Mononuclear cell (primary cell): Measurements from ENCODE around the gene PMEL. TPM values are rescaled to one million over a fixed set of nuclear protein-coding genes. Genes with fewer than 3 reads are reported as not detected.
A peak's percentile ranks its signal among the peaks of the same experiment; 100 is the strongest.
"Not testable (repeated sequence)": the region's sequence is repeated elsewhere in the genome, so short reads cannot be mapped to it uniquely, and the experiment has no call there.

Experiments used
- H3K27me3 ChIP-seq: 2 replicates; pipeline ENCODE4 v1.6.0; 2011; ENCODE audit warnings: low read length, control low read depth; ENCODE audit not compliant: insufficient read depth
- H3K4me1 ChIP-seq: 2 replicates; pipeline ENCODE4 v1.5.1; 2011; ENCODE audit warnings: mild to moderate bottlenecking, low read length, control low read depth; ENCODE audit not compliant: insufficient read depth
- H3K4me3 ChIP-seq: 2 replicates; pipeline ENCODE4 v1.5.1; 2011; ENCODE audit warnings: mild to moderate bottlenecking, low read length, moderate library complexity
- H3K9me3 ChIP-seq: 2 replicates; pipeline ENCODE4 v1.5.1; 2011; ENCODE audit warnings: low read depth, mild to moderate bottlenecking, control low read depth, low read length
- total RNA-seq: library from RNA; depleted of rRNA; stranded (reverse); fragments of >200 nt; gene quantifications from one replicate; pipeline ENCODE4 v1.2.3, GENCODE V29; 2012

The PMEL gene
- total RNA-seq = not detected

DNA sequence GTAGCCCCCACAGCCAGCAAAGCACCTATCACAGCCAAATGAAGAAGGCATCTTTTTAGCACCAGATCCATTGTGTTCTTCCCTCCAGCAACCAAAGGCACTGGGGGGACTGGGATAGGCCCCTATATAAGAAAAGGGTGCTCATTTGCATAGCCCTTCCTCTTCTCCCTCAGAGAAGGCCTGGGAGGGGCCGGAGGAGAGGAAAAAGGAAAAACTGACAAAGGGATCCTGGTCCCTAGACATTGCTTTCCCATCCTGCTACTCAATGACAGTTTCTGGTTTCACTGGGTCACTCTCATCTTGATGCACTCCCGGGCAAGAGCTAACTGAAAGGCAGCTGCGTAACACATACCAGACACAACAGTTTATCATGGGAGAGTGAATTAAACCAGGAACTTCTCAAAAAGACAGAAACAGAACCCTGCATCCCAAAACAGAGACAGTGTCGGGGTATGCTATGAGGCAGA is at the start of gene PMEL:
PMEL (minus strand) TSS at position 102 of the 467 bp plus-strand sequence; CDS start at position 71, 31 bp downstream.
- Histone ChIP-seq H3K27me3 (no peaks in the 10 kb centered on the region), H3K4me3 (peak within 1 kb of the TSS; percentile 77), H3K4me1 (peaks cover 24% of the 10 kb centered on the region), H3K9me3 (no peaks in the 10 kb centered on the region)

DNA sequence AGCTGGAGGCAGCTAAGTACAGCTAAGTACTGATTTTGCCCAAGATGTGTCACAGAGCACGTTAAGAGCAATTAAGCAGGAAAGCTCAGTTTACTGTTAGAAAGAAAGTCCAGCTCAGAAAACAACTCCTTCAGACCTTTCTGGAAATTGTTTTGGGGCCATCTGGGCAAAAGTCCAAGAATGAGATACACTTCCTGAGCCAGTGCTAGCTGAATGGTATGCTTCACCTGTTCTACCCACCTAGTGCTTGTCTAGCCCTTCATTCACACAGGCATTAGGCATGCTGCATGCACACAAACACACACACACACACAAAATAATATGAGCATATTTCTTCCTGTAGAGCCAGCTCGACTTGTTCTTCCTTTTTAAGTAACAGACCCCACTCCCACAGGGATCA is 48.4 kb upstream of the PMEL start:
- H3K4me3 ChIP-seq = no peak overlapping the region
- no peaks in the 10 kb centered on the region for H3K9me3 ChIP-seq
- no peaks in the 10 kb centered on the region for H3K27me3 ChIP-seq
- no peaks in the 10 kb centered on the region for H3K4me1 ChIP-seq

DNA sequence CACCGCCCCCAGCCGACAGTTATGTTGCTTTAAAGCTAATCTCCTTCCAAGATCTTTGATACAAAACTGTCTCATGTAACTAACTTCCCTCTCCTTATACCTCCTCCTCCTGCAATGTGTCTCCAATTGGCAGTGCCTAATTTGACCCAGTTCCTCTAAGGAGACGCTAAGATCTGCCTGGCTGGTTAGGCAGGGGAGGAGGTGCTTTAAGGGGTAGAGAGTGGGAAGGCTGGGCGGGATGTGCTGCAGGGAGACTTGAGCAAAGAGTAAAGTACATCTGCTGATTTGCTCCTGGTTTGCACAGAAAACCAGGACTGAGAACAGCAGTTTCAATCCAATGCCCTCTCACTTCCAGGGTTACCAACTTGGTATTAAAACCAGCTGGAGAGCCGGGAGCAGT is 47.6 kb upstream of the PMEL start:
- no peaks in the 10 kb centered on the region for H3K9me3 ChIP-seq
- no peak overlapping the region for H3K4me3 ChIP-seq
- no peaks in the 10 kb centered on the region for H3K27me3 ChIP-seq
- H3K4me1 ChIP-seq = no peaks in the 10 kb centered on the region

DNA sequence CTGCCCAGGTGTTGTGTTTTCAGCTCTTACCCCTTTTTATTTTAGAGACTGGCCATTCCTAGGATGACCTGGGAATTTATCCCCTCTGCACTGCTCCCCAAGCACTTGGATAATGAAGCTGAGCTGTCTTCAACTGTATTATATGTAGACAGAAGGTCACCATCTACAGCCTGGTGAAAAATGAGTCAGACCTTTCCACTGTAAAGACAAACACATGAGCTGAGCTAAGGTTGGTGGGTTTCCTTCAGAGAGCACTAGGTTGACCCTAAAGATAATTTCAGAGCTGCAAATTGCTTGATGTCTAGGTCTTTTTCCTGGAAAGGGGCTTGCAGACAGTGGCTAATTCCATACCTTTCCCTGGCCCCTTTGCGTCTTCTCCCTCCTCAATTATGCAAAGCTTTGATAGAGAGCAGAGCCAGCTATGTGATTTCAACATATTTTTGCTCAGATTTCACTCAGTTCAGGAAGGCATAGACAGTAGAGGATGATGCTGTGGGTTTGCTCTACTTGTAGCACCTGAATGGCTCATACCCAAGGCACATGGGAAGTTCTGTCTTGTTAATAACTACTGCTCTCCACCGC is 45.8 kb upstream of the PMEL start:
- Histone ChIP-seq H3K4me1 (peaks cover 10% of the 10 kb centered on the region), H3K27me3 (no peaks in the 10 kb centered on the region), H3K4me3 (no peak overlapping the region), H3K9me3 (no peaks in the 10 kb centered on the region)

DNA sequence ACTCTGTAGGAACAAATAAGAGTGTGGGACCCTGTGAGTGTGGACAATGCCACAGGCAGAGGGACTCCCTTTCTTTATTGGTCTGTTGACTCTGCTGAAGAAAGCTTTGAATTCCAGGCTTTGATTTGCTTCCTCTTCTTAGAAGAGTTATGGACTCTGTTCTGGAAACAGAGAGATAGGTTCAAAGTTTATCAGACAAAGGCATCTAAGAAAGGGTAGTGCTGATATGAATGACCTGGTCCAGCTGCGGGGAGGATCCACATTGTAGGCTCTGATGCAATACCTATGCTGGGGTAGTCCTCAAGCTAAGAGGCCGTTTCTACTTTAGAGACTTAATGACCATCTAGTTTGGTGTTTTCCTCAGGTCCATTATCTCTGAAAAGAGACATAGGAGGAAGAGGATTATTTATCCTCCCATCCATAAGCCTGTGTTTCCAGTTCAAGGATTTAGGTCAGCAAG is 44.3 kb upstream of the PMEL start:
- Histone ChIP-seq H3K27me3 (no peaks in the 10 kb centered on the region), H3K9me3 (no peaks in the 10 kb centered on the region), H3K4me3 (no peak overlapping the region), H3K4me1 (peaks cover 18% of the 10 kb centered on the region)

DNA sequence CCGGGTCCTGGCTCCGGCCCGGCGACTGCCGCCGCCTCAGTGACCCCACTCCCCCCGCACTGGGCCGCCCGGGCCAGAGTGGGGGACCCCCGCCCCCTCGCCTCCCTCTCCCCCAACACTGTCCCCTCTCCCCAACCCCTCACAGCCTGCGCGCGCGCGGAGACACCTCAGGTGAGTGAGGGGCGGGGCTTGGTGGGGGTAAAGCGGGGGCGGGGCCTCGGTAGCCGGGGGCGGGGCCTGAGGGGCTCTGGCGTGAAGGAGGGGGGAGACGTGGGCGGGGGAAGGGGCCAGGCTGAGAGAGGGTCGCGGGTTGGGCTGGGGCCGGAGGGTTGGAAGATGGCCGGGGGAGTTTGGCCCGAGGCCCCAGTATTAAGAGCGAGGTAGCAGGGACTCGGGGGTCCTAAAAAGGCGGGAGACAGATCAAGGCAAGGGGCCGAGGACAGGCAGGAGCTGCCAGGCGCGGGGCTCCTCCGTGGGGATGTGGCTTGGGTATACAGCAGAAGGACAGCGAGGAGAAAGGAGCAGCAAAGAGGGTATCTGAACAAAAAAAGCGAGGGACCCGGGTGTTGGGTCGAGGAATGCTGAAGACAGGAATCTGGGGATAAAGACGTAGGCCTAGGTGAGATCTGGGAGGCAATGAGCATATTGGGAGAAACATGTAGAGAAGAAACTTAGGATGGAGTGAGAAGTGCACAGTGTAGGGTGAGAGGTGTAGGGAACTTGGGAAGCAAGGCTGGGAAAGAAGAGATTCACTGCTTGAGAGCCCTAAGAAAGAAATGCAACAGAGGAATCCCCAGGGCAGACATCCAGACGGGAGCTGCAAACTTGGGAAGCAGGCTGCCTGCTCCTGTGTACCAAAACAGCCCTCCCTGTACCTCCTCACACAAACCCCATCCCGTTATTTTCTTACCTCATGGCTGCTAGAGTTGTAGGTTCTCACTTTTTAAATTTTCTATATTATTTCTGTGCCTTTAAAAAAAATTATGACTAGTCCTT is 42.0 kb upstream of the PMEL start:
- H3K4me1 ChIP-seq = peaks cover 18% of the 10 kb centered on the region
- H3K4me3 ChIP-seq = peak overlapping the region; percentile 36
- no peaks in the 10 kb centered on the region for H3K9me3 ChIP-seq
- no peaks in the 10 kb centered on the region for H3K27me3 ChIP-seq

DNA sequence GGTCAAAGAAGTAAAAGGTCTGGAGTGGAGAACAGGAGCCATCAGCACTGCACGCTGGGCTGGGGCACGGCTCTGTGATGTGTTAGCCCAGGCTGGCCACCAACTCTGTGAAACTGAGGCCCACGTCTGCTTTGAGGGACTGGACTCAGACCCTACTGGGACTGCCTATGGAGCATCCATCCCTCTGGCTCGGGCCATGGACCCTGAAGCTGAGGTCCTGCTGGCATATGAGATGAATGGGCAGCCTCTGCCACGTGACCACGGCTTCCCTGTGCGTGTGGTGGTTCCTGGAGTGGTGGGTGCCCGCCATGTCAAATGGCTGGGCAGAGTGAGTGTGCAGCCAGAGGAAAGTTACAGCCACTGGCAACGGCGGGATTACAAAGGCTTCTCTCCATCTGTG is 38.4 kb upstream of the PMEL start:
- Histone ChIP-seq H3K4me1 (peaks cover 18% of the 10 kb centered on the region), H3K27me3 (no peaks in the 10 kb centered on the region), H3K4me3 (no peak overlapping the region), H3K9me3 (no peaks in the 10 kb centered on the region)

DNA sequence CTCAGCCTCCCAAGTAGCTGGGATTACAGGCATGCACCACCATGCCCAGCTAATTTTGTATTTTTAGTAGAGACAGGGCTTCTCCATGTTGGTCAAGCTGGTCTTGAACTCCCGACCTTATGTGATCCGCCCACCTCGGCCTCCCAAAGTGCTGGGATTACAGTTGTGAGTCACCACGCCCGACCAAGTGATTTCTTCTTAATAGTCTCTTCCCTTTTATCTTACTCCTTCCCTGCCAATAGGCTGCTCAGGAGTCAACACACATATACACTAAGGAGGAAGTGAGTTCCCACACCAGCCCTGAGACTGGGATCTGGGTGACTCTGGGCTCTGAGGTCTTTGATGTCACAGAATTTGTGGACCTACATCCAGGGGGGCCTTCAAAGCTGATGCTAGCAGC is 37.5 kb upstream of the PMEL start:
- H3K27me3 ChIP-seq, H3K4me3 ChIP-seq, H3K9me3 ChIP-seq: not testable (repeated sequence)
- H3K4me1 ChIP-seq = peaks cover 18% of the 10 kb centered on the region

DNA sequence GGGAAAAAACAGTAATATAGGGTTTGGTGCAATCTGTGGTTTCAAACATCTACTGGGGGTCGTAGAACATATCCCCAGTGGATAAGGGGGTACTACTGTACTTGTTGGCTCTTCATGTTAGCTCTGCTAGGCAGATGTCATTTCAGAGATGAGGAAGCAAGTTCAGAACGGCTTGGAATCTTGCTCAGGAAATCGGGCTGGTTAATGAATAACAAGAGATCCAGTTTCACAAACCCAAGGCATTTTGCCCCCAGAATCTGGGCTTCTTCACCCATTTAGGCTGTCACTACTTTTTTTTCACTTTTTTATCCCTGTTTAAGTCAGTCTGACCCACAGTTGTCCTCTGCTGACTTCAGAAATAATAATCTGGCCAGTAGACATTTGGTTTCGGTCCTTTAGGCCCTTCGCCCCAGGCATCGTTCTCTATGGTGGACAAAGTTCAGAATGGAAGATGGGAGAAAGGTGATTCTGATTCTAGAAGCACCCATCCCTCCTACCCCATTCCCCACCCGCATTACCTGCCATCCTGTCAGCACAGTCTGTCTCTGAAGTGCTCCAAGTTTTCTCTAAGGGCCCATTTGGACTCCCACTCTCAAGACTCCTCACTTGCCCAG is 35.8 kb upstream of the PMEL start:
- peaks cover 24% of the 10 kb centered on the region for H3K4me1 ChIP-seq
- H3K4me3 ChIP-seq = no peak overlapping the region
- H3K27me3 ChIP-seq = no peaks in the 10 kb centered on the region
- no peaks in the 10 kb centered on the region for H3K9me3 ChIP-seq

DNA sequence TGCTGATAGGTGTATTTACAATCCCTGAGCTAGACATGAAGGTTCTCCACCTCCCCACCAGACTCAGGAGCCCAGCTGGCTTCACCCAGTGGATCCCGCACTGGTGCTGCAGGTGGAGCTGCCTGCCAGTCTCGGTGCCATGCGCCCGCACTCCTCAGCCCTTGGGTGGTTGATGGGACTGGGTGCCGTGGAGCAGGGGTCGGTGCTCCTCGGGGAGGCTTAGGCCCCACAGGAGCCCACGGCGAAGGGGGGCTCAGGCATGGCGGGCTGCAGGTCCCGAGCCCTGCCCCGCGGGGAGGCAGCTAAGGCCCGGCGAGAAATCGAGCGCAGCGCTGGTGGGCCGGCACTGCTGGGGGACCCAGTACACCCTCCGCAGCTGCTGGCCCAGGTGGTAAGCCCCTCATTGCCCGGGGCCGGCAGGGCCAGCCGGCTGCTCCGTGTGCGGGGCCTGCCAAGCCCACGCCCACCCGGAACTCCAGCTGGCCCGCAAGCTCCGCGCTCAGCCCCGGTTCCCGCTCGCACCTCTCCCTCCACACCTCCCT is 34.2 kb upstream of the PMEL start:
- H3K4me1 ChIP-seq = peaks cover 24% of the 10 kb centered on the region
- H3K27me3 ChIP-seq, H3K4me3 ChIP-seq, H3K9me3 ChIP-seq: not testable (repeated sequence)

DNA sequence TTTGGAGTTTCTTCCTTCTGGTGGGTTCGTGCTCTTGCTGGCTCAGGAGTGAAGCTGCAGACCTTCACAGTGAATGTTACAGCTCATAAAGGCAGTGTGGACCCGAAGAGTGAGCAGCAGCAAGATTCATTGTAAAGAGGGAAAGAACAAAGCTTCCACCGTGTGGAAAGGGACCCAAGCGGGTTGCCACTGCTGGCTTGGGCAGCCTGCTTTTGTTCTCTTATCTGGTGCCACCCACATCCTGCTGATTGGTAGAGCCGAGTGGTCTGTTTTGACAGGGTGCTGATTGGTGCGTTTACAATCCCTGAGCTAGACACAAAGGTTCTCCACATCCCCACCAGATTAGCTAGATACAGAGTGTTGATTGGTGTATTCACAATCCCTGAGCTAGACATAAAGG is 33.7 kb upstream of the PMEL start:
- not testable (repeated sequence) for H3K4me3 ChIP-seq, H3K9me3 ChIP-seq, H3K27me3 ChIP-seq
- peaks cover 24% of the 10 kb centered on the region for H3K4me1 ChIP-seq

DNA sequence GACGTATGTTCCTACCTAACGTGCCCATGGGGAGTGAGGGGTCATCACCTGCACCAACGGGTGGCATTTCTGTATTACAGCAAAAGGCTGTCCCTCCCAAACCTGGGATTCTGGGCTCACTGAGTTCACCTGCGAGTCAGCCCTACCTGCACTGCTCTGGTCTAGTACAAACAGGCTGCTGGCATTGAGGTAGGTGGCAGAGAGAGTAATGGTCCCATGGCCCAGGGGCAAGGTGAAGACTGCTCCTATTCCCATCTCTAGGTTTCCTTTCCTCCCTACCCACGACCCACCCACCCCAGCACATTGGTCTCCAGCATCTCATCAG is 31.7 kb upstream of the PMEL start:
- H3K9me3 ChIP-seq = no peaks in the 10 kb centered on the region
- peaks cover 24% of the 10 kb centered on the region for H3K4me1 ChIP-seq
- peak overlapping the region; percentile 41 for H3K4me3 ChIP-seq
- no peaks in the 10 kb centered on the region for H3K27me3 ChIP-seq

DNA sequence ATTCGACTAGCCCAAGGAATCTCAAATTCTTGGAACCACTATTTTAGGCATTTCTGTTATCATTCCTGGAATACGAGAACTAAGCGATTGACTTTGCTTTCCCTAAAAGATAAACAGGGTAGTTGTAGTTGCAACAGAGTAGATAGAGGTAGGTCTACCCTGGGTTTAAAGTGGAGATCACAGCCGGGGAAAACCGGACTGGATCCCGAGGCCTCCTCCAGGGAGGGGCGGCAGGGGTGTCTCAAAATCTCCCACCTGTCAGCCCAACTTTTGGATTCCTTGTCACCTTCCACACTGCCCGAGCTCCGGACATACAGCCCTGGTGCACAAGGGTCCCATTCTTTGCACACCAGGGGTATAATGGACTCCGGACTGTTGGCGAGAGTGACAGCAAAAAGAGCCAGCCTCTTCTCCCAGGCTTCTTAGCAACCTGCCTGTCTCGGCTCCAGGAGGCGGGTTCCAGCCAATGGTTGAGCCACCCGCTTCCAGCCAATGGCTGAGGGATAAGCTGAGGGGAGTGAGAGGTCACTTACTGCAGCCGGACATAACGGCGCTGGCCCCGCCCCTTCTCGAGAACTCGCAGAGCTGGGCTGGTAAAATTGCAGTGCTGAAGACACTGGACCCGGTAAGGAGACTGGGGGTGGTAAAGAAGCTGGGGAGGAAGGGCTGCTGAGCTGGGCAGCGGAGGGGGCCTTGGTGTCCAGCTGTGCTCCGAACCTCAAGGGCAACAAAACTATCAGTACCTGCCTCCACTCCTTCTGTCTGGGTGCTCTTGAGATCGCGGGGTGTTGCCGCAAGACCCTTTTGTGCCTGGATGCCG is 31.1 kb upstream of the PMEL start, which contains the start of gene SUOX:
SUOX (plus strand) TSS at position 562 of the 820 bp plus-strand sequence. CDS start 4,946 bp downstream, outside the sequence.
- Histone ChIP-seq H3K9me3 (no peaks in the 10 kb centered on the region), H3K4me1 (peaks cover 24% of the 10 kb centered on the region), H3K4me3 (peak within 1 kb of the TSS; percentile 41), H3K27me3 (no peaks in the 10 kb centered on the region)

DNA sequence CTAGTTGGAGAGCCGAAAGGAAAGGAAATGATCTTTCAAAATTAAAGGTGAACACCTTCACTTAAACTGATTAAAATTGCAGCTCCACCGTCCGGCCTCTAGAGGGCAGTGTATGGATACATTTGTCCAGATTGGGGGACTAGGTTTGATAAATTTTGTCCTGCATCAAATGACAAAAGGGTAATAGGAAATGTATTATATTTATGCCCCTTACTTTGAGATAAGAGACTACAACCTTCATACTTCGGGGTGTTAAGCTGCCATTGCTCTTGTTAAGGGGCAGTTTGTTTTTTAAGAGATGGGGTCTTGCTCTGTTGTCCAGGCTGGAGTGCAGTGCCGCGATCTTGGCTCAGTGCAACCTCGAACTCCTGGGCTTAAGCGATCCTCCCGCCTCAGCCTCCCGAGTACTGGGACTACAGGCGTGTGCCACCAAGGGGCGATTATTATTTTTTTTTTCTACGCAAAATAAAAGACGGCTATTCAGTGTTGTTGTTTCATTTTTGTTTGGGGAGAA is 30.4 kb upstream of the PMEL start:
- peaks cover 24% of the 10 kb centered on the region for H3K4me1 ChIP-seq
- no peaks in the 10 kb centered on the region for H3K9me3 ChIP-seq
- H3K4me3 ChIP-seq = peak overlapping the region; percentile 41
- H3K27me3 ChIP-seq = no peaks in the 10 kb centered on the region
